HEK293T (cell line): Measurements from ENCODE around the gene ALOX12.

ENCODE experiments used
- BHLHE40 ChIP-seq: fragments of 450-650 bp; IDR thresholded peaks from 2 replicates; pipeline ENCODE4 v1.6.1; 2016; ENCODE audit warnings: mild to moderate bottlenecking, moderate library complexity, borderline replicate concordance
- CTBP1 ChIP-seq: fragments of 450-650 bp; IDR thresholded peaks from 2 replicates; pipeline ENCODE4 v1.6.1; 2016; ENCODE audit warnings: borderline replicate concordance
- ELF4 ChIP-seq: fragments of 450-650 bp; IDR thresholded peaks from 2 replicates; pipeline ENCODE4 v1.6.1; 2017; ENCODE audit warnings: antibody characterized with exemption
- FOXA1 ChIP-seq: fragments of 450-650 bp; IDR thresholded peaks from 2 replicates; pipeline ENCODE4 v1.6.1; 2016; ENCODE audit warnings: mild to moderate bottlenecking
- FOXK2 ChIP-seq: fragments of 450-650 bp; IDR thresholded peaks from 2 replicates; pipeline ENCODE4 v1.6.1; 2016; ENCODE audit warnings: mild to moderate bottlenecking
- FOXM1 ChIP-seq: fragments of 450-650 bp; IDR thresholded peaks from 2 replicates; pipeline ENCODE4 v1.6.1; 2017; ENCODE audit warnings: mild to moderate bottlenecking, borderline replicate concordance
- HDGF ChIP-seq: fragments of 450-650 bp; IDR thresholded peaks from 2 replicates; pipeline ENCODE4 v1.6.1; 2017; ENCODE audit warnings: antibody characterized with exemption, borderline replicate concordance
- L3MBTL2 ChIP-seq: fragments of 450-650 bp; conservative IDR thresholded peaks from 2 replicates; pipeline ENCODE4 v1.6.1; 2016; ENCODE audit warnings: mild to moderate bottlenecking
- SP1 ChIP-seq: fragments of 450-650 bp; IDR thresholded peaks from 2 replicates; pipeline ENCODE4 v1.6.1; 2017
- SUZ12 ChIP-seq: fragments of 450-650 bp; IDR thresholded peaks from 2 replicates; pipeline ENCODE4 v1.6.1; 2016; ENCODE audit warnings: mild to moderate bottlenecking
- TF ChIP-seq, protein P1 (sequence below): fragments of 450-650 bp; IDR thresholded peaks from 2 replicates; pipeline ENCODE4 v1.6.1; 2016

DNA sequence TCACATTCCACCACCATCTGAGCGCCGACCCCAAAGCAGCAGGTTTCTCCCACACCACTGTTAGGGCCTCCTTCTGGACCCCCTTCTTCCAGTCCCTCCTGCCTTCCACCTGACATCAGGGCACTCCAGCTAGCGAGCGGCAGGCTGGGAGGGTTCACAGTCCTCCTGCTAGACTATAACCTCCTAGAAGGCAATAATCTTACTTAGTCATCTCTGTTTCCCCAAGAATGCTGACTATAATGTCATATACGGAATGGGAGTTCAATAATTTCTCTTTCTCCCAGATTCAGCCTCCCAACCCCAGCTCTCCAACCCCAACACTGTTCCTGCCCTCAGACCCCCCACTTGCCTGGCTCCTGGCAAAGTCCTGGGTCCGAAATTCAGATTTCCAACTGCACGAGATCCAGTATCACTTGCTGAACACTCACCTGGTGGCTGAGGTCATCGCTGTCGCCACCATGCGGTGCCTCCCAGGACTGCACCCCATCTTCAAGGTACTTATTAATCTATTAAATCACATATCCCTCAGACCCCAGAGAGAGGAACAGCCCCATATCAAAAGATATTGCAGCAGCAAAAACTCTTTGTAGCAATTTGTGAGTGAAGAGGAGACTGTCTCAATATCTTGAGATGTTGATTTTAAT, 5.6 kb downstream of the ALOX12 start:
- no peak for TF ChIP-seq FOXK2
- no peak for TF ChIP-seq SUZ12
- TF ChIP-seq BHLHE40, result no peak
- TF ChIP-seq FOXM1, result no peak
- TF ChIP-seq L3MBTL2, result no peak
- TF ChIP-seq HDGF, result no peak
- no peak for TF ChIP-seq CTBP1
- no peak for TF ChIP-seq SP1
- no peak for TF ChIP-seq FOXA1
- TF ChIP-seq, protein P1, sequence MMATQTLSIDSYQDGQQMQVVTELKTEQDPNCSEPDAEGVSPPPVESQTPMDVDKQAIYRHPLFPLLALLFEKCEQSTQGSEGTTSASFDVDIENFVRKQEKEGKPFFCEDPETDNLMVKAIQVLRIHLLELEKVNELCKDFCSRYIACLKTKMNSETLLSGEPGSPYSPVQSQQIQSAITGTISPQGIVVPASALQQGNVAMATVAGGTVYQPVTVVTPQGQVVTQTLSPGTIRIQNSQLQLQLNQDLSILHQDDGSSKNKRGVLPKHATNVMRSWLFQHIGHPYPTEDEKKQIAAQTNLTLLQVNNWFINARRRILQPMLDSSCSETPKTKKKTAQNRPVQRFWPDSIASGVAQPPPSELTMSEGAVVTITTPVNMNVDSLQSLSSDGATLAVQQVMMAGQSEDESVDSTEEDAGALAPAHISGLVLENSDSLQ, result no peak
- no peak for TF ChIP-seq ELF4
